D341Med (cell line): ENCODE data around the gene CTNND2.

Experiments
- DNase-seq: peaks from one replicate; pipeline ENCODE4 v3.0.0; 2012; ENCODE audit warnings: low spot score

Gene CTNND2

DNA sequence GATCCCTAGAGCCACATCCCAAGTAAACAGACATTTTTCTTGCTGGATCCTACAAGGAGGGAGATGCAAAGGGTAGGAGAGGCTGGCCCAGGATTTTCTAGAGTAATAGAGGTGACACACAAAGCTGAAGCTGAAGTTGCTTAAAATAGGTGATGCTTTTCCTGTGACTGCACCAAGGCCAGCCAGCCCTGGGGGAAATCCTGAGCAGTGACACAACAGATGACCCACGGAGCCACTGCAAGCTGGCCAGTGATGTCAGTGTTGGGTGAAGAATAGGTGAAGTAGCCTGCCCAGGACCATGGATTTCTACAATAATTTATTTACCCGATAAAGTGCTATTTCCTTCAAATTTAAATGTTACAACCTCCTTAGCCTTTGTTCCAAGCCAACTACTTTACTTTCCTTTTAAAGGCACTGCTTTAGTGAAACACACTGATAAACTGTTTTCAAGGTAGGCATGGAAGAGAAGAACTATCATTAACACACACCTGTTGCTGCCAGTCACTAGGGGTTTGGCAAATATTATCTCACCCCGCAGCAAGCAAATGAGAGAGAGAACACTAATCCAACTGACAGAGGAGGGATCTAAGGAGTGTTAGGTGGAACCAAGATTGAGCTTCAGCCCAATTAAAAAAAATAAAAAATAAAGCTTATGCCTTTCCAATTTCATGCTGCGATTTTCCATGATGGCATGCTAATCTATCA is 123.5 kb downstream of the CTNND2 start:
- DNase-seq, result no peak

DNA sequence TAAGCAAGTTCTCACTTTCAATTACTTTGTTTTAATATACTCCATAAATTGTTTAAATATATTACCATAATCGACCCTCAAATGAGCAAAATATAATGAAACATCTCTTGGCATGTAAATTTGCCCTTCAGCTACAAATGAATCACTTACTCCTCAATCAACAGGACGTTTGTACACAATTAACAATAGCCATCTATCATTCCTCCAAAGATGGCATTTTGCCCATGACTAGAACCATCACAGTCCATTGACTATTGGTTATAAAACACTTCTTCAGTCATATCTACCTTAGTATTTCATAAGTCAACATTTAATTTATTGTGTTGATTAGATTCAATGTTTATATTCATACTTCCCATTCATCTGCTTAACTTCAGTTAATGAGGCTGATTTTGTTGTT is 127.2 kb downstream of the CTNND2 start:
- DNase-seq, result no peak

DNA sequence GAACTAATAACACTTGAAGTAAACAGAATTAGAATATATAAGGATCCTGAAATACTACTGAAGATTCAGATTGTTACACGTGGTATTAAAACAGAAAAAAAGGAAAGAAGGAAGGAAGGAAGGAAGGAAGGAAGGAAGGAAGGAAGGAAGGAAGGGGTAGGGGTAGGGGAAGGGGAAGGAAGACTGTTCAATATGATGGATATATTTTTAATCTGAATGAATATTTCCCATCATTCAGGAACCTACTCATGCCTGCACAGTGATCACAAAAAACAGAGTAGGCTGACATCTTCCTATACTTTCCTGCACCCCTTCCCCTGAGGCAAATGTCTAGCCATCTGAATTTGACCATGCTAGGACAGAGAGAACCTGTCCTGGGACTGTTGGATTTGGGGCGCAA is 133.9 kb downstream of the CTNND2 start:
- no peak for DNase-seq

DNA sequence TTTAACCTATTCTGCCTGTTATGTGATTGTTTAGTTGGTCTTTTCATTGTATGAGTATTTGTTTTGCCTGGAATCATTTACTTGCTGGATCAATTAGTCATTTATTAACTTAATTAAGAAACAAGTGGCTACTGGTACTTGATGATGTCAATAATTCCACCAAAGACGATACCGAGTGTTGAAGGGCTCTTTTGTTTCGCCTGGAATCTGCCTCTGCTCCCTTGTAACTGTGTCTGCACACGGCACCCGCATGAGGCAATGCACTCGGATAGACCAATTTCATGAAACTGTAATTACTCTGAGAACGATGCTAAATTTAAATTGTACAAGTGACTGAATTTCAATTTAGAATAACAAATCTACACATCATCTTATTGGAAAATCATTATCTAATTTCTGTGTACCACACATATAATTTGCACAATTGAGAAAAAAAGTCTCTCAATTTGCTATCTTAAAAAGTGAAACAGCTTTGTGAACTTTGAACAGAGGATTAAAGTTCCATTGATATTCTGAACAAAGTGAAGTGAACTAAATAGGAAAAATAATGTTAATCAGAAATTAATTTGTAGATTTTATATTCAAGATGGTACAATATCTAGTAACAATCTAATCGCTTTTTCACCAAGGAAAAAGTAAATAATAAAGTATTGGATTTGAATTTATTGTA is 143.2 kb downstream of the CTNND2 start:
- DNase-seq, result no peak

DNA sequence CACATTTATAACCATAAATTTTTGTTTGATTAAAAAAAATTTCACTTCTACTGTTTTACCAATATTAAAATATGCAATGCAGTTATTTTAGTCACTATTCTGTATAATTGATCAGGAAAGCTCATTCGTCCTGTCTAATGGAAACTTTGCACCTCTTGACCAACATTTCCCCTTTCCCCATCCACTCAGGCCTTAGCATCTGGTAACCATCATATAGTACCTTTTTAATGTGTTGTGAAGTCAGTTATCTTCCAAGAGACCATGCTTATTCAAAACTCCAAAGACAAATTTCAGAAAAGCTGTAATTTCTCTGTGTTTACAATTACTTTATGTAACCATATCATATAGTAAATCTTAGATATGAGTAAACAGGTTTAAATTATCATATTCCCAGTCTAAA is 145.9 kb downstream of the CTNND2 start:
- DNase-seq, result no peak

DNA sequence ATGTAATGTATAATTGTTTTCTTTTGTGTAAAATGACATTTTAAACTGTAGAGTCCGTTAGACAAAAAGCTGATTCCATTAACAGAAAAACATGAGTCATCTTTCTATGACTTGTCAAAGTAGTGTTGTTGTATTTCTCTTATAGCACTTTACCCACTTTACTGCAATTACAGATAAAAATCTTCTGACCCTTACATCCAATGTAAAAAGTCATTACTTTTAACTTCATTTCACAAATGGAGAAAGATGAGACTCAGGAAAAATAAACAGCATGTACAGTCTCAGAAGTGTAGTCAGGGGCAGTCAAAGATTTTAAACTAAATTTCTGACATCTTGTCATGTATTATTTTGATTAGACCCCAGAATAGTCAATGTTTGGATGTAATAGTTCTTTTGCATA is 146.6 kb downstream of the CTNND2 start:
- DNase-seq, result no peak

DNA sequence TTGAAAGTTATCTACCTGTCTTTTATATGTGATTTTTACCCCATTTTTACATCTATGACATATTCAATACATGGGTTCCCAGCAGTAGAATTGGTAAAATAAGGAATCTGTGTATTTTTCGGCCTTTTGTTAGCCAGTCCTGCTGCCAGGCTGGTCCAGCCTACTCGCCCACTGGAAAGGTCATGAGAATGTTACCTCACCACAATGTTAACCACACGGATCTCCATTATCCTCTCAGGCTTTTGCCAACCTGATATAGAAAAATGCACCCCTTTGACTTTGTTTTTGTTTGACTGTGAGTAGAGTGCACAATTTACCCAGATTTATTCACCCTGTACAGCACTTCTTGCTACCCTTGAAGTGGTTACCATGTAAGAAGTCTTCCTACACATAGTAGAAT is 167.2 kb downstream of the CTNND2 start:
- DNase-seq, result no peak

DNA sequence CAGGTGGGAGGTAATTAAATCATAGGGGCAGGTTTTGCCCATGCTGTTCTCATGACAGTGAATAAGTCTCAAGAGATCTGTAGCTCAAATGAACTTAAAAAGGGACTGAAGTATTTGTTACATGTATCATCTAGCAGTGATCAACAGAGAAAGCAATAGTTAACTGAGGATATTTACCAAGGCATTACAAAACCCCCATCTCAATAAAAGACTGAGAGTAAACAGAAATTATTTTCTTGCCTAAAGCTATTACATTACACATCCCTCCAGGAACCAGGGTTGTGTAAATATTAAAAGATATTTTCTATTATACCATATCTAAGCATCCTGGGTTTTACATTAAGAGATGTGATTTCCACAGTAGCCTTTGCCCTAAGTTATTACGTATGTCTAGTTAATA is 169.9 kb downstream of the CTNND2 start:
- no peak for DNase-seq

DNA sequence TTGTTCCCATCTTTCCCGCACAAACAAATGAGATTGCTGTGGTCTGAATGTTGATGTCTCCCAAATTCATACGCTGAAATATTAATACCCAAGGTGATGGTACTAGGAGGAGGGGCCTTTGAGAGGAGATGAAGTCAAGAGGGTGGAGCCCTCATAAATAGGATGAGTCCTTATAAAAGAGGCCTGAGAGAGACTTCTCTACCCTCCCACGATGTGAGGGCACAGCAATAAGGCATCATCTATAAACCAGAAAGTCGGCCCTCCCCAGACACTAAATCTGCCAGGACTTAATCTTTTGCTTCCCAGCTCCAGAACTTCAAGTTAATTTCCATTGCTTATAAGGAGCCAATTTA is 170.4 kb downstream of the CTNND2 start:
- DNase-seq, result no peak

DNA sequence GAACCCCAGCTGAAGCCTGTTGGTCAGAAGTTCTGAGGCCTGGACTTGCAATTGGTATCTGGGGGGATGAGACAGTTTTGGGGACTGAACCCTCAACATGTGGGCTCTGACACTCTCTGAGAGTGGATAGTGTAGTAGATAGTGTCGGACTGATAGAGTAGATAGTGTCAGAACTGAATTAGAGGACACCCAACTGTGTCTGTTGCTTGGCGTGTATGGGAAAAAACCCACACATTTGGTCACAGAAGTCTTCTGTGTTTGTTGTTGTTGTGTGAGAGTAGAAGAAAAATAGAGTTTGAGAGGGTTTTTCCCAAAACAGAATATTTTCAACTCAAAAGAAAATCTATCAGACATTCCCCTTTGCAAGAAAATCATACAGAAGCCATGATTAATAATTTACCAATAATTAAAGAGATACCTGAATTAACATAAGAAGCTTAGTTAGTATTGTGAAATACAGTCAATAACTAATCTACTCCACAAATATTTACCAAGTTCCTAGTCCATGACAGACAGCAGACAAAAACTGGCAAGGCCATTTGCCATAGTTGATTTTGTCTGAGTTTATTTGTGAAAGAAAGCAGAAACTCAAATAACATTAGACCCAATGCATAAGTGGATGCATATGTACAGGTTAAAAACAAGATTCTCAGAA is 170.9 kb downstream of the CTNND2 start:
- DNase-seq, result no peak

DNA sequence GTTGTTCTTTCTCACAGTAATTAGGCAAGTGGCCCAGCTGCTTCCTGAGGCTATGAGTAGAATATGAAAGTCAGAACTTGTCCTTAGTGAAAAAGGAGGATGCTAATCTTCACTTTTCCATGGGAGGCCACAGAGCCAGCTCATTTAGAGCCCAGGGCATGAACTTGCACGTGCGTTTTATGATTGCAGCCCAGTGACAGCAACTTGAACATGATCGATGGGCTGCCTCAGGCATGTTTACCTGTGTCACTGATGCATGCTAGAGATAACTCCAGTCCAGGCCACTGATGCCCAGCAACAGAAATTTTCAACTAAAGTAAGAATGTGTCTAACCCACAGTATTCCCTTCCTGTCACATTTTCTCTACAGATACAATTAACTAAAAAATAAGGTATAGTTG is 179.3 kb downstream of the CTNND2 start:
- DNase-seq, result no peak

DNA sequence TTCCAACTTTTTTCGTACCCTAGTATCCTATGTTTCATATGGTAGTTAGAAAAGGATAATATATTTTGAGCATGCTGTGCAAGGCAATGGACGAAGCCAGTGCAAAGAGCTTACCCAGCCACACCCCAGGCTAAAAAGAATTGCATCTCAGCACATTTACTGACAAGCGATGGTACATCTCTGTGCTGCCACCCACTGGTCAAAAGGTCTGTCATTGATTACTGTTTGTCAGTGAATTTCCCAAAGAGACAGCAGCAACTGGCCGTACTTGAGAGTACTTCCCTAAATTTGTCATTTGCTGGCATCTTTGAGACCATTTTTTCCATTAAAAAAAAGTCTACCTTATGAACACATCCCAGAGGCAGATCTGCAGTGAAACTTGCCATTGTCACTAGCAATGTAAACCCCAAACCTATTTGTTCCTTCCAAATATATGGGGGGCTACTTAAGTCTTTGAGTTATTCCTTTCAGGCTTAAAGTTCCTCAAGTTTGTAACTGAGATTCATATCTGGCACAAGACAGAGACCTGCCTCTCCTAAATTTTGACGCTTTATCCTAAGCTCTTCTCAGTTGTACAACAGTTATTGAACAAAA is 184.3 kb downstream of the CTNND2 start:
- DNase-seq, result peak; percentile 54

DNA sequence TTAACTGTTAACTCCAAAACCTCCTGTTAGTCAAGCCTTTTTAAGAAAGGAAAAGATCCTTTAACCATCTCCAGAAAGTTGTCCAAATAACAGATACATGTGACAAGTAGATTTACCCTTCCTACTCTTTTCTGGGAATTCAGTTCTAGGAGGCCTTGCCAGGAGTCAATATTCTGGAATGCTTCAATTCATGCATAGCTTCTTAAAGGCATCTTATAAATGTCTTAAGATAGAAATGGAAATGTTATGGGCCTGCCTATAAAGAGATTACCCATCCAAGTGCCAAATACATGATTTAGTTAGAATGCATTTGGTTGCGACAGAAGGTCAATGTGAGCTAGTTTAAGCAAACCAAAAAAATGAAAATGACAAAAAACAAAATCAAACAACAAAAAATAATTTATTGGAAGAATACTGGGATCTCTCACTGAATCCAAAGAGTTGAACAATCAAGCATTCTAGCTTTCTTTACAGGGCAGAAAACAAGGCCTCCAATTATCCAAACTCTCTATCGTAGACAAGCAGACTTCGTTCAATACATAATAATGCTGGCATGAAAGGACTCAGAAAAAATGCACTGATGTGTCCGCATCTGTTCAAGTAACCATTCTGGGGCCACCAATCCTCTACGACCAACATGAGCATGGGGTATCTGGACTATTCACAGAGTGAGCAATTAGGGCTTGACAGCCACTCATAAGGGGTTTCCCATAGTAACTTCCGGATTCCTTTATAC is 188.6 kb downstream of the CTNND2 start:
- DNase-seq, result no peak

DNA sequence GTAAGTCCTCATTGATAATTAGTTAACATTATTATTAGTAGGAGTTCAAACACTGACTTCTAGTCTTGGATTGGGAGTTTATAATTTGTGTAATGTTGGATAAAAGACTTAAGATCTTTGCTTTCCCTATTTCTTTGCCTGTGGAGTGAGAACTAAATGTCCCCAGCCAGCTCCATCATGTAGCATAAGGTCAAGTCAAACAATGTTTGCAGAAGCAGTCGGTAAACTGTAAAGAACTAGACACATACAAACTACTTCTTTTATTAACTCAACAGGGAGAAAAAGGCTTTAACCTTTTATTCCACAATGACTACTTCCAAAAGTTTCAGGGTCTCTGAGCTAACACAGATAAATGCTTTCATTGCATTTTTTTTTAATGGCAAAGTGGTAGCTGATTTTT is 192.3 kb downstream of the CTNND2 start:
- DNase-seq, result no peak

DNA sequence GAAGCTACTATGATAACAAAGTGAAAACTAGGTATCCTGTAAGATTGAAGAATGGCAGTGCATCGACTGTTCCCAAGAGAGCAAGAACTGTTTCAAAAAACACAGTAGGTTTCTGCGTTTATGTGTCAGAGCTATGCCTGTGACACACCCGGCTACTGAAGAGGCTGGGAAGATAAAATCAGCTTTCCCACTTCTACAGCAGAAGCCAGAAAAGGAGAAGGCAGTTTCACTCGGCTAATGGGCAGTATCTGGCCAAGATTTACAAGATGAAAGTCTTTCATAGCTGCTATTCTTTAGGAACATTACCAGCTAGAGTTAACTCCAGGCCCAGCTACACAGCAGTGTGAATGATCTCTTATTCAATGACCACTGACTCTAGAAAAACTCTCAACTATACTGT is 195.2 kb downstream of the CTNND2 start:
- no peak for DNase-seq

DNA sequence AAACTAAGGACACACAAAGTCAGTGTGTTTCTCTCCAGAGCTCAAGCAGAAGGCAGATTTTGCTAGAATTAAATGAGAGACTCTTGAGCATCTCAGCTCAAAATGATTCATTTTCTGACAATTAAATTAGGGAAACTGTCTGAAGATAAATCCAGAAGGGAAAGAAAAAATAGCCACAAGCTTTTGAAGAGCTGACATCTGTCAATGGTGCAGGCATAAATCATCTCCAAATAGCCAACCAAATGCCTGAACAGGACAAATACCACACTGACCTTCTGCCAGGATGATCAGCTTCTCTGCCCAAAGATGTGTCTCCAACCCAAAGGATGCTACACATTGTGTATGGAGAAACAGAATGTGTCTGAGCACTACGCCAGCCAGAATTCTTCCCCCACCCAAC is 199.3 kb downstream of the CTNND2 start:
- no peak for DNase-seq

DNA sequence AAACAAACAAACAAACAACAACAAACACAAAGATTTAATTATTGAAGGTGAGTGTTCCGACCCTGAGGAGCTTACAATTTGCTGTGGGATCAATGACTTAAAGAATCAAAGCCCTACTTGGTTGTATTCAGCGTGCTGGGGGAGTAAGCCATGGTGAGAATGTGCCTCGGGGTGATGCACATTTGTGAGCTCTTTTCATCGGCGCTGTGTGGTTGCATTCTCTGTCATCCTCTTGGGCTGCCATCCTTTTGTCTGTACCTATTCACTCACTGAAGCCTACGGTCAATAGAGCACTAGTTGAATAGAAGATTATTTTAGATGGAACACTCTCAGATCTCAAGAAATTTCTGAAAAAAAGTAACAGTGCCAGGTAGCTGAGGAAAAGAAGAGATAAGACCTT is 203.9 kb downstream of the CTNND2 start:
- DNase-seq, result no peak

DNA sequence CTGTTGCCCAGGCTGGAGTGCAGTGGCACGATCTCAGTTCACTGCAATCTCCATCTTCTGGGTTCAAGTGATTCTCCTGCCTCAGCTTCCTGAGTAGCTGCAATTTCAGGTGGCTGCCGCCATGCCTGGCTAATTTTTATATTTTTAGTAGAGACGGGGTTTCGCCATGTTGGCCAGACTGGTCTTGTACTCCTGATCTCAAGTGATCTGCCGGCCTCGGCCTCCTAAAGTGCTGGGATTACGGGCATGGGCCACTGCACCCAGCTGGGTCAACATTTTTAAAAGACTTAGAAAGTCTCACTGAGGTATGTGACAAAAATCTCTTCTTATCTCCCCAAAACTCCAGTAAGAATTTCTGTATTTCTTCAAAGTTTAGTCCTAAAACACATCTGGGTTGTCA is 211.6 kb downstream of the CTNND2 start:
- no peak for DNase-seq

DNA sequence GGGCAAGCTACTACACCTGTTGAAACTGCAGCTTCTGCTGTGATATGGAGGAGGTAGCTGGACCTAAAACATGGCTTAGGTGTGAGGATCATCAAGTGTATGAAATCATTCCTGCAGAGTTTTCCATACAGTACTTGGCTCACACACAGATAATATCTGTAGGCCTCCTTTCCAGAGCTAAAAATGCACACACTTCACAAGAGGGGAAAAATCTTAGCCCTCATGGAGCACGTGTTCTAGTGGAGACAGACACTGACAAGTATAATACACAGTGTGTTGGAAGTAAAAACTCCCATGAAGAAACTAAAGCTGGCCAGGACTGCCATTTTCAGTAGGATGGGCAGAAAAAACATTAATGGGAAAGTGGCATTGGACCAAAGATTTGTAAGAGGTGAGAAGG is 216.7 kb downstream of the CTNND2 start:
- DNase-seq, result no peak

DNA sequence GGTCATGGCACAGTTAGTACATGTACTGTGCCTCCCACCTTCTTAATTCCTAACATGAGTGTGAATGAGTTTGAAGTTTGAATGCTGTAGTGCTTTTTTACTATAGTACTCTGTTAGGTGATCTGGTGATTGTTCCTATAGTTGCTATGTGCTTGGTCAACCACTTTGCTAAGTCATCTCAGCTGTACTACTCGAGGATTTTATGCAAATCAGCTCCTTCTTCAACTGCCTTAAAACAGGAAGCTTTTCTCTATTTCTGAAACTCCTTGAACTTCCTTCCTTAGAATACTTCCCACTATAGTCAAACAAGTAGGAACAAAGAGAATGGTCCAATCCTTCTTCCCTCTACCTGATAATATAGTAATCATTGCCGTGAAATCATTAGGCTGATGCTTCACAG is 219.6 kb downstream of the CTNND2 start:
- DNase-seq, result no peak

DNA sequence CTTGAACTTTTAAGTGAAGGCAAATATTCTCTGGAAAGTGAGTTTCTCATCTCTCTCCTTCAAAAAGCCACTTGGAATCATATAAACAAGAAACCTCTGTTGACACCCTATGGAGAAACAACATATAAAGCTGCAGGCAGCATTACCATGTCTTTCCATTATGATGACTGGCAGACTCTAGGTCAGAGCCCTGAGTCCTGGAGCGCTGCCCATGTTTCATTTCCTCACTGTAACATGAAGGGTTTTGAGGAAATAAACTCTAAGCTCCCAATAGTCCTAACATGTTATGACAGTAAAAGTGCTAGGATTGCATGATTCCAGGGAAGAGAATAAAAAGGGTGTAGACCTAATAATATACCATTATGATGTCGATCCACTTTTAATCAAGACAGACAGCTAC is 220.6 kb downstream of the CTNND2 start:
- DNase-seq, result no peak

DNA sequence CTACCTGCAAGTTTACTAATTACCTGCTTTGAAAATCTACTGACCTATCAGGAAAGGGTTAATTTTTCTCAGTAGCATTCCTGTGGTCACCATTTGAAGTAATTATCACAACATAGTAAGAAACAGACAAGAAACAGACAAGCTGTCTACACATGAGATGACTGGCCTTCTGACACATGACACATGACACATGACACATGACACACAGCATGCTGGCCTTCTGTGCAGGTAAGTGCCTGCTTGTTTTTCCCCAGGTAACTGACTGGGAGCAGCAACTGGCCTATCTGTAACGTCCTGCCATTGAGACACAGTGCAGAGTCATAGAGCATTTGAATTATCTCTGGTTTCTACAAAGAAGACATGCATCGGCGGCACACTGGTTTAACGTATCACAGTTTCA is 222.4 kb downstream of the CTNND2 start:
- no peak for DNase-seq

DNA sequence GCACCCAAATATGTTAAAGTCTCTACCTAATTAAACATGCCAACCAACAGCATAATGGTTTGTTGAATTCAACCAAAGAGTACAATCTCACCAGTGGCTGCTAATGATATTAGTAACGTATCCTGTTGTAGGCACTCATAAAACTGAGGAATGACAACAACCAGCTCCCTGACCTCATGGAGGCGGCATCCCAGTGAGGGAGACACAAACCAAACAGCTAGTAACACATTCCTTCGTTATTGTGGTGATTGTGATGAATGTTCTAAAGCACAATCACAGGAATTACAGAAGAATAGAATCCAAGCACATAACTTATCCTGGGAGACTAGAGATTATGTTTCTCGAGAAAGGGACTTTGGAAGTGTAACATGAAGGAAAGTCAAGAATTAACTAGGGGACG is 224.6 kb downstream of the CTNND2 start:
- no peak for DNase-seq
